Cerebellar nuclear complex (tissue), 1 donor: Measurements from ENCODE around the gene GOLGA8K.
"Not testable (repeated sequence)": the region's sequence is repeated elsewhere in the genome, so short reads cannot be mapped to it uniquely, and the experiment has no call there.

ENCODE experiments used
- DNase-seq, 2 experiments: peaks; one replicate each; lab custom pipeline; 2025; lab: John Stamatoyannopoulos, UW

GOLGA8K gene, protein sequence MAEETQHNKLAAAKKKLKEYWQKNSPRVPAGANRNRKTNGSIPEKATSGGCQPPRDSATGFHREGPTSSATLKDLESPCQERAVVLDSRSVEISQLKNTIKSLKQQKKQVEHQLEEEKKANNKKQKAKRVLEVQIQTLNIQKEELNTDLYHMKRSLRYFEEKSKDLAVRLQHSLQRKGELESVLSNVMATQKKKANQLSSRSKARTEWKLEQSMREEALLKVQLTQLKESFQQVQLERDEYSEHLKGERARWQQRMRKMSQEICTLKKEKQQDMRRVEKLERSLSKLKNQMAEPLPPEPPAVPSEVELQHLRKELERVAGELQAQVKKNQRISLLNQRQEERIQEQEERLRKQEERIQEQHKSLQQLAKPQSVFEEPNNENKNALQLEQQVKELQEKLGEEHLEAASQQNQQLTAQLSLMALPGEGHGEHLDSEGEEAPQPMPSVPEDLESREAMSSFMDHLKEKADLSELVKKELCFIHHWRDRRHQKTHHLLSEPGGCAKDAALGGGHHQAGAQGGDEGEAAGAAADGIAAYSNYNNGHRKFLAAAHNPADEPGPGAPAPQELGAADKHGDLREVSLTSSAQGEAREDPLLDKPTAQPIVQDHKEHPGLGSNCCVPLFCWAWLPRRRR

DNA sequence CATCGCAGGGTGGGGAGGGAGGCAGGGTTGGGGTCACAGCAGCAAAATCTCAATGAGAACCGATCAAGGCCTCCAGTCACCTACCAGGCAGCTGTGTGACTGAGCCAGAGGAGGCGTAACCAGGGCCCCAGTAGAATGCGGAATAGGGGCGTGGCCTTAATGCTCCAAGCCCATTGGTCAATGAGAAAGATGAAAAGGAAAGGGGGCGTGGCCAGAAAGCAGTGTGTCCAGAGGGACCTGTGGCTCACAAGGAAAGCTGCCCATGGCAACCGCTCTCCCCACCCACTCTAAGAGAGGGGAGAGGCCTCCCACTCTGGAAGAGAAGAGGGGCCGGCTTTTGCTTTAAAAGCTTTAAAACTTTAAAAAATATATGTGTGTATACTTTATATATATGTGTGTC is at the start of gene GOLGA8K:
Gene GOLGA8K (minus strand): TSS at position 101 of the 400 bp plus-strand sequence. CDS start 98 bp downstream, at position 3.
- DNase-seq: not testable (repeated sequence)

- not testable (repeated sequence) for DNase-seq
These were observed 37.4 kb upstream of the GOLGA8K start for GRCh38 chr15:32440445-32440977.

DNA sequence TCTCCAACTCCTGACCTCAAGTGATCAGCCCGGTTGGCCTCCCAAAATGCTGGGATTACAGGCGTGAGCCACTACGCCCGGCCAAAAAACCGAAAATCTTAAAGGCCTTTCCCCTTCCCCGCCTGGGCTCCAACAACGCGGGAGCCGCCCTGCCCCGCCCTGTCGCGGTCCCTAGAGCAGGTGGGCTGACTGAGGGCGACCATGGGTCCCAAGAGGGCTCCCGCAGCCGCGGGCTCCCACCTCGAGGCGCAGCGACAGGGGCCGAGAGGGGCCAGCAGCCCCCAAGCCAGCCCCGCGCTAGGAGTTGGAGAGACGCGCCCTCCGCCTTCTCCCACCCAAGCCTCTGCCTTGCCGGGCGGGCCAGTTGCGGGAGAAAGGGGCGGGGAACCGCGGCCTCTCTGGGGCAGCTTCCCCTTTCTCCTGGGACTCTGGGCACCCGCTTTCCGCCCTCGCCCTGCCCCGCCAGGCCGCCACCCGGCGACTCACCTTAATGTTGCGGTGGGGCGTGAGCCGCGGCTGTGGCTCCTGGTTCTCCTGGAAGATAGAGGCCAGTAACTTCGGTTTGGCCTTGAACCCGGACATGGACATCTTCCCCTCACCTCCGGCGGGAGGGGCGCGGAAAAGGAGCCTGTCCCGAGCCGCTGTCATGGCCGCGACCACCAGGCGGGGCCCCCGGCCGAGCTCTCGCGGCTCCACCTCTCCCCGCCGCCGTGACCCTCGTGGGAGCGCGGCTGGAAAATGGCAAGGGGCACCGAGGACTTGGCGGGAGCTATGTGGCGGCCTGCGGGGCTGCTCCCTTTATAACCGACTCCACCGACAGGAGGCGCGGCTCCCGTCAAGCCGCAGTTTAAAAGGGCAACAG is 31.2 kb upstream of the GOLGA8K start:
- DNase-seq: not testable (repeated sequence)

GRCh38 chr15:32427635-32428034 is 24.5 kb upstream of the GOLGA8K start:
- not testable (repeated sequence) for DNase-seq

DNA sequence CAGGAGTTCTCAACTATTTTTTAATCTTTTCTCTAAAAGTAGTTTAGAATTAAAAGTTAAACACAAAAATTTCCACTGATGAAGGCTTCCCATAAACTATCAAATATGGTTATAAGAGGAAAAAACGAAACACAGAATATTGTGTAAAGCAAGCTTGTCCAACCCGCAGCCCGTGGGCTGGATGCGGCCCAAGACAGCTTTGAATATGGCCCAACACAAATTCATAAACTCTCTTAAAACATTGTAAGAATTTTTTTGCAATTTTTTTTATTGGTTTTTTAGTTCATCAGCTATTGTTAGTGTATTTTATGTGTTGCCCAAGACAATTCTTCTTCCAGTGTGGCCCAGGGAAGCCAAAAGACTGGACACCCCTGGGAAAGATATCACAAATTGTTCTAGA is 23.4 kb upstream of the GOLGA8K start:
- not testable (repeated sequence) for DNase-seq

- not testable (repeated sequence) for DNase-seq
These were observed 4.8 kb upstream of the GOLGA8K start for GRCh38 chr15:32407903-32408302.

DNA sequence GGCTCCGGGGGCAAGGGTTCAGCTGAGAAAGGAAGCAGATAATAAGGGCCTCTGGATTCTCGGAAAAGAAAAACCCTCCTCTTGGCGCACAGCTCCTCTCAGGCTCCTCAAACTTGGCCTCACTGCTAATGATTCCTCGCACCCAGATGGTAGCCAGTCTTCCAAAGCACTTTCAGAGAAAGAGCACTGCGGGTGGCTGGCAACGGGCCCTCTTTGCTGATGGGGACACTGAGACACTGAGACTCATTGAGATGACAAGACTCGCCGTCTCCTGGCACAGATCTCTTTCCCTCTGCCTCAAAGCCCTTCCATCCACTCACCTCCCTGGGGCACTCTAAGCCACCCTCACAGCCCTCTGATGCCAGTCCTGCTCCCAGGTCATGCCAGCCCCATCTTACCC is 6.6 kb downstream of the GOLGA8K start:
- not testable (repeated sequence) for DNase-seq

DNA sequence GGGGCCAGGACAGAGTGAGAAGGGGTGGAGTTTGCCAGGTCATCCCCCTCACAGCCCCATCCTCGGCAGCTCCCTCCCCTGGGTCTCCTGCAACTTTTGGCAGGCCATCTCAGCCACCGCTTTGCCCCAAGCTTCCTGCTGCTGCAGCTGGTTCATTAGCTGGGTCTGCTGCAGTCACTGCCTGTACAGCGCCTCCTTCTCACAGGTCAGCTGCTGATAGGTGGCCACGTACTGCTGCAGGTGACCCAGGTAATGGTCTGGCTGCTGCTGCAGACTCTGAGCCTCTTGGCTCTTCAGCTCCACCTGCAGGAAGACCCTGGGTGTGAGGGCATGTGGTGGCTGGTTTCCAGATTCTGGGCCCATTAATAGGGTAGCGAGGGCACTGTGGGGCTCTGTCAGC is 8.3 kb downstream of the GOLGA8K start:
- DNase-seq: not testable (repeated sequence)

DNA sequence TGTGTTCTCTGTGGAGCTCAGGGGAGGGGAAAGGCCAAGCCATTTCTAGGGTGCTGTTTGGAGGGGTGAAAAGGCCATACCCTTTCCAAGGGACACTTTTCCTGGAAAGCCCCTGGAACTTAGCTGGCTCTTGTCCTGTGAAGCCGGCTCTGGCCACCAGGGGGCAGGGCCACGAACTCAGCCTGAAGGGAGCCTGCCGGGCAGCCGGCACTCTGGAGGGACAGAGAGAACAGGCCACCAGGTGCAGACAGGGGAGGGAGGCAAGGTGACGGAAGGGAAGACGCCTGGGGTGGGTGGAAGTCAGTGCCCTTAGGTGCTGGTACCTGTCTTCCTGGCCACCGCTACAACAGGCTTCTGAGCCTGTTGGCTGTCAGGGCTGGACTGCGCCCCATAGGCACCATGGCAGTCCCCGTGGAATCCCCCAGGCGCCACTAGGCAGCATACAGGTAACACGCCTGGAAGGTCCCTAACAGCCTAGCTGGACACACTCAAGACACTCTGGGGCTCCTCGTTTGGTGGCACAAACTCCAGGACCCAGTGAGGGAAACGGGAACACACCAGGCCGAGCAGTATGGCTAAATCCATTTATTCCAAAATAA is 14.9 kb downstream of the GOLGA8K start:
- not testable (repeated sequence) for DNase-seq

GRCh38 chr15:32385823-32386495 is 17.1 kb downstream of the GOLGA8K start:
- not testable (repeated sequence) for DNase-seq

DNA sequence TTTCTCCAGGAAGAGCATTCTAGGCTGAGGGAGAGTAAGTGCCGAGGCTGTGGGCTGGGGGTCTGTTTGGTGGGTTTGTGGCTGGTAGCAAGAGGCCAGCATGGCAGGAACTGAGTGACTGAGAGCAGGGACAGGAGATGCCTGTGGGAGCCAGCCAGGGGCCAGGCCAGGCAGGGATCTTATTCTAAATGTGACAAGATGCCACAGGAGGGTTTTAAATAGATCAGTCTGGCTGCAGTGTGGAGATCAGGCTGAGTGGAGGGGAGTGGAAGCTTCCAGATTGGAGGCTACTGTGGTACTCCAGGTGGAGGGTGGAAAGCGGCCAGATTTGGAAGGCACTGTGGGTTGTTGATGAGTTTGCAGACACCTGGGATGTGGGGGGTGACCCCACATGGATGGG is 28.9 kb downstream of the GOLGA8K start:
- not testable (repeated sequence) for DNase-seq

DNA sequence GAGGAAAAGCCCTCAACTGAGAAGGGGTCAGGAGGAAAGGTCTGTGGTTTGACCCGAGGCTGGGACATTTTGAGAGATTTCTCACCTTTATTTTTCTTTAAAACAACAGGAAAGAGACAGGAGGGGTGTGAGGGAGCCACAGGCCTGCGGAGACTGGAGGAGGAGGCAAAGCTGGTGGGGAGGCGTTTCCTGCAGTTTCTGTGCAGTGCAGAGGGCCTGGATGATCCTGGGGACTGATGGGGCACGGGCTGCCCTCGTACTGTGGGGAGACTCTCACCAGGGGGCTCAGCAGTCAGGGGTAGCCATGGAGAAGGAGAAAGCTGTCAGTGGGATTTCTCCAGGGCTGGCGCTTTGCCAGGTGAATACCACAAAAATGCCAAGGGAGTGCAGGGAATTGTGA is 29.4 kb downstream of the GOLGA8K start:
- not testable (repeated sequence) for DNase-seq

DNA sequence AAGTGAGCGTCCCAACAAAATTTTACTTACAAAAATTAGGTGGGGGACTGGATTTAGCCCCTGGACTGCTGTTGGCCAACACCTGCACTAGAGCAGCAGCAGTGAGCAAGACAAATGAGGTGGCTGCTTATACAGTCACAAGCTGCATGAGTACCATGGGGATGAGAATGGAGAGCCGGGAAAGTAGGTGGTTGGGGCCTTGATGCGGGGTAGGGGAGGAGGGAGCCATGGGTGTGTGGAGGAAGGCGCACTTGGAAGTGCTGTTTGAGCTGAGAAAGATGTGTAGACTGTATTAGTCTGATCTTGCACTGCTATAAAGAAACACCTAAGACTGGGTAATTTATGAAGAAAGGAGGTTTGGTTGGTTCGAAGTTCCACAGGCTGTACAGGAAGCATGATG is 31.0 kb downstream of the GOLGA8K start:
- not testable (repeated sequence) for DNase-seq

DNA sequence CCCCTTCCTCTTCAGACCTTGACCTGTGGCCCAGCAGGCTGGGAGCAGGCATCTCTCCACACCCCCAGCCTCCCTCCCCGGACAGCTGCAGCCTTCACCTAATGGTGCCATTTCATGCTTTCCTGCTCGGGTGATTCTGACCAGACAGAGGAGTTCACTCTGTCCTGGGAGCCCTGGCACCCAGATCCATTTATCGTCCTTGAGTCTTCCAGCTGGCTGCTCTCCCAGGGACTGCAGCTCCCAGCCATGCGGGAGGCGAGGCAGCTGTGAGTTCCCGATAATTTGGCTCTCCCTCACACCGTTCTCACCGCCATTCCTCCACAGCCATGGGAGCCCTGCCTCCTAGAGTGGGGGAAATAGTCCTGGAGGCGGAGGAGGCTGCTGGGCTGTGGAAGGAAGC is 32.6 kb downstream of the GOLGA8K start:
- not testable (repeated sequence) for DNase-seq

DNA sequence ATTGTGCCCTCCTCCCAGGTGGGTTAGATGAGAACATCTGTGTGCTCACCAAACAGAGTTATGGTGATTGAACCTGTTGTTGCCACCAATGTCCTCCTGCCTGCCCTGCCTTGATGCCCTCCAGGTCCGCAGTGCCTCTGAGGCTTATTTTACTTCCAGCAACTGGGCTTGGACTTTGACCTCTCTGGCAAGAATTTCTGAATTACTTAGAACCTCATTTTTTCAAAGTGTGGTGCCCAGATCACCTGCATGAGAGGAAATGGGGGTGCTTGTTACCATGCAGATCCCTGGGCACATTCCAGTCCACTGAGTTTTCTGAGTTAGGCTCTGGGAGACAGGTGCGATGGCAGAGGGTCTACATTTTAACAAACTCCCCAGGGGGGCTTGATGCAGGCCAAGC is 33.0 kb downstream of the GOLGA8K start:
- not testable (repeated sequence) for DNase-seq

DNA sequence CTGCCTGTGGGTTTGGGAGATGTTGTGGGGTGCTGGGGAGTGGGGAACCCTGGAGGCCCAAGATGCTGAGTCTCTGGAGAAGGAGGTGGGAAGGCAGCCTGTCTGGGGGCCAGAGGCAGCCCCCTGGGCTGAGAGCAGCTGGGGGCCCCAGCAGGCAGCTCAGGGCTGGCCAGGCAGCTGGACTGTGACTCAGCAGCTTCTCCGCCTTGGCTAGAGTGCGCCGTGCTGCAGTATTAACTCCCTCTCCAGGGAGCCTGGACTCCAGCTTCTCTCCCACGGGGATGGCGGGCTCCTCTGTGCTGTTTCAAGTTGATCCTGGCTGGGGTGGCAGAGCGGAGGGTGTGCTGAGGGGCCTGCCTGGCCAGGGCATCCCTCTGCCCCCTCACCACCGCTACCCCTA is 36.6 kb downstream of the GOLGA8K start:
- not testable (repeated sequence) for DNase-seq

DNA sequence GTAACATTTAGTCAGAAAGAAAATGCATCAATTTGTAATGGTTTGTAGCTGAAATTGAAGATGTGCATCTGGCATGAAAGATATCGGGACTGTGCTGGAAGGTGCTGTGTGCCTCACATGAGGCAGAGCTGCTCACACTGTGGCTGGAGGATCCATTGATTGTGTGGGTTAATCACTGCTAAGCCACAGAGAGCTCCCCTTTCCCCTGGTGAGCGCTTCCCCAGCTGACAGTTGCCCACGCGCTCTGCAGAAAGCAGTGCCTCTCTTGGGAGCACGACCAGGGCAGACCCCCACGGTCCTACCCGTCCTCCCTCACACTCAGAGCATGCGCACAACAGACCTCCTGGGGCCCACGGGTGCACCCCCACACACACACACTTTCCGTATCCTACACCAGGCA is 37.1 kb downstream of the GOLGA8K start:
- not testable (repeated sequence) for DNase-seq

DNA sequence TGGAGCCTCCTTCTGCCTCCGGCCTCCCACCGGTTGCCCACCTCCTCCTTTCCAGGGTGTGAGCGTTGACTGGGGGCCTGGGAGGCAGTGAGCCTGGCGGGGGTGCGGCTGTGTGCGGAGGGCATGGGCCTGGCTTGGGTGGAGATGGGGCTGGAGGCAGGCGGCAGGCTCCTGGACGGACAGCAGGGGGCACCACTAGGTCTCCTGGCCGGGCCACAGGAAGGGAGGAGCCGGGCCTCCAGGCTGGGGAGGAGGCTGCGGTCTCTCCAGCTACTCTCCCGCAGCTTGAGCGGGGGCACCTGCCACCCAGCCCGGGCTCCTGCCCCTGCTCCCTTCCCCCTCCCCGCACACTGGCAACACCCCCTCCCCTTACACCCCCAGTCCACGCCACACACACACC is 38.1 kb downstream of the GOLGA8K start:
- not testable (repeated sequence) for DNase-seq

GRCh38 chr15:32363449-32363848 is 39.6 kb downstream of the GOLGA8K start:
- DNase-seq: not testable (repeated sequence)

- not testable (repeated sequence) for DNase-seq
These were observed 41.4 kb downstream of the GOLGA8K start for GRCh38 chr15:32361662-32362061.

GRCh38 chr15:32358462-32358861 is 44.6 kb downstream of the GOLGA8K start:
- DNase-seq: not testable (repeated sequence)
